Adrenal gland (tissue), 12 donors: ENCODE results near the gene PLA2G4D. TPM values are rescaled to one million over a fixed set of nuclear protein-coding genes. Genes with fewer than 3 reads are reported as not detected.

Experiments used
- DNase-seq, 7 donors: peaks; one replicate each; pipeline ENCODE4 v3.0.0-alpha.2; 2019 to 2020
- H3K27ac ChIP-seq, 5 donors: fragments of 200-600 bp; sonication (generic) in 4 of 5; 1 replicate in 3 of 5; 2 replicates in 2 of 5; pipeline versions ENCODE4 v1.5.1 to v1.8.0; 2016 to 2020; ENCODE audit warnings: mild to moderate bottlenecking in 1 of 5
- H3K27me3 ChIP-seq: fragments of 200-600 bp; 2 replicates; pipeline ENCODE4 v1.8.0; 2021
- H3K36me3 ChIP-seq, 2 donors: fragments of 200-600 bp; replicated peaks in 1 of 2; 1 replicate in 1 of 2; 2 replicates in 1 of 2; pipeline versions ENCODE4 v1.5.1 to v1.8.0; 2018 to 2022
- H3K4me1 ChIP-seq, 2 donors: fragments of 200-600 bp; replicated peaks in 1 of 2; 1 replicate in 1 of 2; 2 replicates in 1 of 2; pipeline versions ENCODE4 v1.5.1 to v1.8.0; 2018 to 2021
- H3K4me3 ChIP-seq, 4 donors: fragments of 200-600 bp; sonication (generic) in 3 of 4; one replicate each; pipeline ENCODE4 v1.5.1; 2016 to 2018
- H3K9me3 ChIP-seq, 3 donors: fragments of 200-600 bp; sonication (generic) in 1 of 3; replicated peaks in 1 of 3; 1 replicate in 2 of 3; 2 replicates in 1 of 3; pipeline versions ENCODE4 v1.5.1 to v1.8.0; 2016 to 2021
- POLR2A ChIP-seq, 2 donors: fragments of 450-650 bp; IDR thresholded peaks; one replicate each; pipeline ENCODE4 v1.6.1; 2017; ENCODE audit warnings: antibody characterized with exemption in 2 of 2, mild to moderate bottlenecking in 2 of 2, moderate library complexity in 1 of 2
- WGBS, 4 donors: extraction: QIAGEN DNeasy Blood & Tissue Kit in 2 of 4; methylation state at CpG; one replicate each; pipeline versions ENCODE4 v1.1.5 to v1.1.7; 2013 to 2017; 5-methylcytosine and 5-hydroxymethylcytosine counted together
- intact Hi-C, 2 donors: fragments of 100-400 bp; cut with DNase I; formaldehyde crosslinking; loops; one replicate each; pipeline versions ENCODE4 v1.14.1 to v1.15.0; 2022 to 2023
- polyA plus RNA-seq, 3 donors: library from polyadenylated mRNA; stranded (reverse); fragments of 200-250 nt in 2 of 3; fragments of 350-450 nt in 1 of 3; fragmentation: Illumina TruSeq in 1 of 3; extraction: RNeasy Lipid Tissue Mini Kit (QIAGEN cat#74804) in 1 of 3; gene quantifications; one replicate each; pipeline ENCODE4 v1.2.3, GENCODE V29; 2013 to 2014
- total RNA-seq, 9 donors: library from RNA; depleted of rRNA in 4 of 9; stranded (reverse); fragments of >200 nt in 4 of 9; fragments of 120-200 nt in 1 of 9; fragmentation: NEBNext Ultra II Directional in 1 of 9; extraction: Animal tissue kit (Norgen Biotek cat#: 25700) in 1 of 9; gene quantifications; one replicate each; pipeline versions ENCODE4 v1.1.0 to v1.2.4, GENCODE V29; 2013 to 2023
- TF ChIP-seq, protein P1 (sequence below), 6 experiments: fragments of 450-650 bp in 4 of 6; fragments of 200-600 bp in 2 of 6; sonication (generic) in 1 of 6; IDR thresholded peaks; 1 replicate in 5 of 6; 2 replicates in 1 of 6; pipeline versions ENCODE4 v1.5.1 to v1.8.0; 2016 to 2021; ENCODE audit warnings: antibody characterized with exemption in 6 of 6, mild to moderate bottlenecking in 2 of 6, moderate library complexity in 1 of 6
- donor health status: healthy with polysubstance abuse.
- donor health status: Bipolar disorder and iron deficiency.
- donor health status: DM: yes; HTN: yes; CAD: no.
- donor health status: DM: no; HTN: no; CAD: no.
- donor health status: DM: no; HTN: no; CAD: no.
- donor health status: DM: yes; HTN: yes; CAD: no.

PLA2G4D gene
- total and polyA plus RNA-seq, 12 donors, result 0.07 to 1.2 (median 0.23) TPM; not detected in 2

DNA sequence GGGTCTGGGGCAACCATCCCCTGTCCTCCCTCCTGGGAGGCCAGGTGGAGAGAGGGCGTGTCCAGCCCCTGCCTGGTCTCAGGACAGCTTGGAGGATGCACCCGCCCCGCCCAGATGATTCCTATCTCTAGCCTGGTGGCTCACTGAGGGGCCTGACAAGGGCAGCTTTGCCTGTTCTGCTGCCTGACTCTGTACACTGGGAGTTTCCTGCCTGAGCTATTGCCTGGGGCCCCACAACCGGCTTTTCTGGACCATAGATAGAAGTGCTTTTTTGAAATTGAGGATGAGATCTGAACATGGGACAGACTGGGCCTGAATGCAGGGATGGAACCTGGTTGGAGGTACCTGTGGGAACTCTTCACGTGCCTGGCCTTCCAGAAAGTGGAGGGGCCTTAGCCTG lies 72.8 kb downstream of the PLA2G4D start:
- no peaks in the 10 kb centered on the region for H3K27me3 ChIP-seq
- no peak overlapping the region for H3K4me3 ChIP-seq
- H3K27ac ChIP-seq, result no peak overlapping the region
- H3K4me1 ChIP-seq, result no peaks in the 10 kb centered on the region
- no peaks in the 10 kb centered on the region for H3K9me3 ChIP-seq
- TF ChIP-seq, protein P1, sequence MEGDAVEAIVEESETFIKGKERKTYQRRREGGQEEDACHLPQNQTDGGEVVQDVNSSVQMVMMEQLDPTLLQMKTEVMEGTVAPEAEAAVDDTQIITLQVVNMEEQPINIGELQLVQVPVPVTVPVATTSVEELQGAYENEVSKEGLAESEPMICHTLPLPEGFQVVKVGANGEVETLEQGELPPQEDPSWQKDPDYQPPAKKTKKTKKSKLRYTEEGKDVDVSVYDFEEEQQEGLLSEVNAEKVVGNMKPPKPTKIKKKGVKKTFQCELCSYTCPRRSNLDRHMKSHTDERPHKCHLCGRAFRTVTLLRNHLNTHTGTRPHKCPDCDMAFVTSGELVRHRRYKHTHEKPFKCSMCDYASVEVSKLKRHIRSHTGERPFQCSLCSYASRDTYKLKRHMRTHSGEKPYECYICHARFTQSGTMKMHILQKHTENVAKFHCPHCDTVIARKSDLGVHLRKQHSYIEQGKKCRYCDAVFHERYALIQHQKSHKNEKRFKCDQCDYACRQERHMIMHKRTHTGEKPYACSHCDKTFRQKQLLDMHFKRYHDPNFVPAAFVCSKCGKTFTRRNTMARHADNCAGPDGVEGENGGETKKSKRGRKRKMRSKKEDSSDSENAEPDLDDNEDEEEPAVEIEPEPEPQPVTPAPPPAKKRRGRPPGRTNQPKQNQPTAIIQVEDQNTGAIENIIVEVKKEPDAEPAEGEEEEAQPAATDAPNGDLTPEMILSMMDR (IDR thresholded peaks at IDR 0.05), result no peak
- no peak for TF ChIP-seq POLR2A (IDR thresholded peaks at IDR 0.05)
- WGBS, 4 donors, result 80 to 96% (median 90%) methylated on average over 2 to 5 of the region's 5 CpGs
- no peak for DNase-seq
- H3K36me3 ChIP-seq, result no peaks in the 10 kb centered on the region
- intact Hi-C loops, result no loop called here

DNA sequence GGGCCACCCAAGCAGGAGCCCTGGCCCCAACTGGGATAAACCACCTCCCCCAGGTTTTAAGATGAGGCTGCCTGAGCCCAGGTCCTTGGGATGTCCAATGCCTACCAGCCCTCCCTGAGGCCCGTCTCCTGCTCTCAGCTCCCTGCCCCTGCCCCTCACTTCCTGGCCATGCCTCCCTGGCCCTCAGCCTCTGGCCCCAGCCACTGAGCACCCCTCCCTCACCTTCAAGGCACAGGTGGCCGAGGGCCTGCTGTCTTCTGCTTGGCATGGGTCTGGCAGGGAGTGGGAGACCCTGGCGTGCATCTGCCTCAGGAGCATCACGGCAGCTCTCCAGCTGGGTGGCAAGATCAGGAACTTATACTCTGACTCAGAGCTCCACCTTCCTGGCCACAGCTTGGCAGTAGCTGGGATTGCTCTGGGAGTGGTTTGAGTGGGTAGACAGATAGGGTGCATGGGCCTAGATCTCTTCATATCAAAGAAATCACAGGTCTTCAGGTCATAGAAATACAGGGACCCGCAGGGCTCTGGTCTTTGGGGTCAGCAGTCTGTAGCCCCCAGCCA lies 73.6 kb downstream of the PLA2G4D start, which contains the start of gene PLA2G4E:
PLA2G4E (minus strand) TSS at position 330 of the 561 bp plus-strand sequence; CDS start at position 318, 12 bp downstream.
- Histone ChIP-seq H3K4me3 (no peak within 1 kb of the TSS), H3K27ac (no peak within 1 kb of the TSS), H3K36me3 (no peaks in the 10 kb centered on the region), H3K27me3 (no peaks in the 10 kb centered on the region), H3K9me3 (no peaks in the 10 kb centered on the region), H3K4me1 (no peaks in the 10 kb centered on the region)
- TF ChIP-seq, protein P1 (IDR thresholded peaks at IDR 0.05), result no peak
- TF ChIP-seq POLR2A (IDR thresholded peaks at IDR 0.05), result no peak
- whole genome bisulfite sequencing, 4 donors, result 80 to 95% (median 90%) methylated on average over 3 to 5 of the region's 5 CpGs
- DNase-seq, result no peak
- intact Hi-C loops, result no loop called here

DNA sequence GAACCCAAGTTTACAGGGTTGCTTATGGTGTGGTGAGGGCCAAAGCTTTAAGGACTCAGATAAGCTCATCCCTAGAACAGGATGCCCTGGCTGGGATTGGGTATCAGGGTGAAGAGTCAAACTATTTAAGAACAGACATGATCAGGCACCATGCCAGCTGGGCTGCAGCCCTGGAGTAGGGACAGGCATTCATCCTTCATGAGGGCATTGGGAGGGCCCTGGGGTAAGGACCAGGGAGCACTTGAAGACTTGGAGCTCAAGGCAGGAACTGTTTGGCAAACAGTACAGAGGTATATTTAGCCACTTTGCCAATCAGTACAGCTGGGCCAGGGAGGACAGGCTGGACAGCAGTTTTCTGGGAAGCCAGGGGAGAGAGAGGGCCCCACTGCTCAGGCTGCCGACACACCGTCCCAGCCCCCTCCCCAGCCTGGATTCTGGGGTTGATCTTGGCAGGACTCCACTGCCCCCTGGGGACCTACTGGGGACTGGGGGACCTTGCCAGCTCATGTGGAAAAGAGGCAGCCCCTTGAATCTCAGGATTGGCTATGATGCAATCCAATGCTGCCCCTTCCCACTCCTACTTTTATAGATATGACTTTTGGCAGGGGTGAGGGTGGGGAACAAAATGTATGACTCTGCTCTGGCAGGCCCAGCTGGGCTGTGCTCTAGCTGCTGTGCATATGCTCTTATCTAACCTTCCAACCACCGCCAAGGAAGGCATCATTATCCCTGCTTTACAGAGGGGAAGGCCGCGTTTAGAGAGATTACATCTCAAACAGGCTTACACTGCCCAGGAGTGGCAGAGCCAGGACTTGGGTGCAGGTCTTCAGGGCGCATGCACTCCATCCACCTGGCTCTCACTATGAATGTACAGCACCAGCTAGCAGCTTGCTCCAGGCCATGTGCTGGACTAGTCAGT lies 75.8 kb downstream of the PLA2G4D start:
- WGBS, 4 donors, result 60 to 88% (median 70%) methylated on average over 2 to 6 of the region's 6 CpGs
- Histone ChIP-seq H3K27ac (no peak overlapping the region), H3K27me3 (no peaks in the 10 kb centered on the region), H3K36me3 (no peaks in the 10 kb centered on the region), H3K4me1 (no peaks in the 10 kb centered on the region), H3K4me3 (no peak overlapping the region), H3K9me3 (no peaks in the 10 kb centered on the region)
- DNase-seq, result no peak
- intact Hi-C loops, result no loop called here
- TF ChIP-seq, protein P1 (IDR thresholded peaks at IDR 0.05), result no peak
- TF ChIP-seq POLR2A (IDR thresholded peaks at IDR 0.05), result no peak

Other genes with a start within 250 kb of the PLA2G4D start
- gene SPTBN5, start 200.5 kb downstream of the PLA2G4D start, total RNA-seq, result 1 to 10 TPM in 3 of 9 donors, under 1 TPM in 6; under 0.01 to 1.6 (median 0.30) TPM
- 1 to 10 TPM in 2 of 3 donors, under 1 TPM in 1; 0.42 to 6.8 (median 2.8) TPM for gene SPTBN5, start 200.5 kb downstream of the PLA2G4D start, polyA plus RNA-seq
- gene EHD4, start 122.0 kb downstream of the PLA2G4D start, total RNA-seq, result 10 to 100 TPM in 7 of 9 donors, 1 to 10 TPM in 2; 2.0 to 17.0 (median 13.8) TPM
- 1 to 10 TPM; 5.9 to 7.4 (median 6.2) TPM for gene EHD4, start 122.0 kb downstream of the PLA2G4D start, polyA plus RNA-seq
- under 1 TPM in 2 of 9 donors, not detected in 7; 0.22 to 0.25 TPM for gene PLA2G4E, start 73.5 kb downstream of the PLA2G4D start, total RNA-seq
- gene PLA2G4E, start 73.5 kb downstream of the PLA2G4D start, polyA plus RNA-seq, result 1 to 10 TPM in 1 of 3 donors, under 1 TPM in 1, not detected in 1; 0.03 to 1.1 TPM
- gene PLA2G4F, start 62.1 kb upstream of the PLA2G4D start, total RNA-seq, result under 1 TPM in 2 of 9 donors, not detected in 7; 0.11 to 0.29 TPM
- under 1 TPM in 1 of 3 donors, not detected in 2; 0.03 TPM for gene PLA2G4F, start 62.1 kb upstream of the PLA2G4D start, polyA plus RNA-seq
- gene VPS39, start 113.7 kb upstream of the PLA2G4D start, total RNA-seq, result 100 to 1,000 TPM in 2 of 9 donors, 10 to 100 TPM in 7; 47.3 to 159 (median 68.0) TPM
- 10 to 100 TPM; 42.4 to 92.7 (median 72.7) TPM for gene VPS39, start 113.7 kb upstream of the PLA2G4D start, polyA plus RNA-seq
- gene GANC, start 178.6 kb upstream of the PLA2G4D start, total RNA-seq, result 10 to 100 TPM; 10.3 to 37.2 (median 23.1) TPM
- gene GANC, start 178.6 kb upstream of the PLA2G4D start, polyA plus RNA-seq, result 10 to 100 TPM in 2 of 3 donors, 1 to 10 TPM in 1; 8.5 to 14.6 (median 12.6) TPM
- gene TMEM87A, start 178.9 kb upstream of the PLA2G4D start, total RNA-seq, result 100 to 1,000 TPM in 1 of 9 donors, 10 to 100 TPM in 8; 20.8 to 128 (median 52.2) TPM
- gene TMEM87A, start 178.9 kb upstream of the PLA2G4D start, polyA plus RNA-seq, result 10 to 100 TPM; 16.8 to 64.4 (median 20.1) TPM